SU-DHL-6 (cell line): ENCODE results near the gene LRGUK.

Experiments used
- H2AFZ ChIP-seq: fragments of 200-600 bp; sonication (generic); 2 replicates; pipeline ENCODE4 v1.6.1; 2014; ENCODE audit warnings: low read depth, mild to moderate bottlenecking, moderate library complexity, mixed read lengths, antibody characterized with exemption, low read length; ENCODE audit not compliant: severe bottlenecking
- H3F3A ChIP-seq: fragments of 200-600 bp; shearing (Covaris generic); 2 replicates; pipeline ENCODE4 v1.6.0; 2016; ENCODE audit warnings: antibody characterized with exemption, mild to moderate bottlenecking; ENCODE audit not compliant: insufficient read depth
- H3K27ac ChIP-seq: fragments of 200-600 bp; sonication (generic); 2 replicates; pipeline ENCODE4 v1.5.1; 2016; ENCODE audit warnings: low read depth, mild to moderate bottlenecking, low read length, moderate library complexity, mixed read lengths
- H3K27me3 ChIP-seq: fragments of 200-600 bp; sonication (generic), shearing (Covaris generic); 2 replicates; pipeline ENCODE4 v1.6.0; 2014; ENCODE audit warnings: mild to moderate bottlenecking, low read length
- H3K36me3 ChIP-seq: fragments of 200-600 bp; sonication (generic); 2 replicates; pipeline ENCODE4 v1.6.1; 2014; ENCODE audit warnings: mild to moderate bottlenecking, low read length, mixed read lengths
- H3K4me2 ChIP-seq: fragments of 300-600, 200-600 bp; shearing (Covaris generic), sonication (generic); 2 replicates; pipeline ENCODE4 v1.6.0; 2014; ENCODE audit warnings: low read length, low read depth, mild to moderate bottlenecking; ENCODE audit not compliant: poor library complexity, severe bottlenecking
- H3K4me3 ChIP-seq: fragments of 200-600 bp; sonication (generic); 2 replicates; pipeline ENCODE4 v1.5.1; 2014; ENCODE audit warnings: antibody characterized with exemption, low read length, mild to moderate bottlenecking, mixed read lengths; ENCODE audit not compliant: insufficient read depth, poor library complexity, severe bottlenecking
- H3K79me2 ChIP-seq: fragments of 200-600 bp; sonication (generic); 2 replicates; pipeline ENCODE4 v1.6.1; 2014; ENCODE audit warnings: mild to moderate bottlenecking, low read length, moderate library complexity; ENCODE audit not compliant: insufficient read depth
- H3K9ac ChIP-seq: fragments of 200-600 bp; sonication (generic); 2 replicates; pipeline ENCODE4 v1.7.0; 2014; ENCODE audit warnings: mild to moderate bottlenecking, low read length
- H3K9me2 ChIP-seq: fragments of 200-600 bp; sonication (generic); replicated peaks from 2 replicates; pipeline ENCODE4 v1.6.1; 2014; ENCODE audit warnings: low read length; ENCODE audit not compliant: insufficient read depth
- H3K9me3 ChIP-seq: fragments of 200-600 bp; sonication (generic); 2 replicates; pipeline ENCODE4 v1.6.1; 2014; ENCODE audit warnings: low read length, mixed read lengths; ENCODE audit not compliant: insufficient read depth
- H4K20me1 ChIP-seq: fragments of 200-600 bp; sonication (generic); 2 replicates; pipeline ENCODE4 v1.6.1; 2014; ENCODE audit warnings: low read depth, mild to moderate bottlenecking, antibody characterized with exemption, low read length, moderate library complexity, mixed read lengths
- EZH2phosphoT487 ChIP-seq: fragments of 200-600 bp; sonication (generic), shearing (Covaris generic); conservative IDR thresholded peaks from 2 replicates; pipeline ENCODE4 v1.6.1; 2018; ENCODE audit warnings: mild to moderate bottlenecking, antibody characterized with exemption, low read length, moderate library complexity, mixed read lengths
- TF ChIP-seq, protein P1 (sequence below): fragments of 200-600 bp; sonication (generic); IDR thresholded peaks from one replicate; pipeline ENCODE4 v1.5.1; 2017; ENCODE audit warnings: antibody characterized with exemption, mild to moderate bottlenecking, low read length, moderate library complexity; ENCODE audit not compliant: insufficient read depth, poor library complexity, severe bottlenecking

Gene LRGUK

DNA sequence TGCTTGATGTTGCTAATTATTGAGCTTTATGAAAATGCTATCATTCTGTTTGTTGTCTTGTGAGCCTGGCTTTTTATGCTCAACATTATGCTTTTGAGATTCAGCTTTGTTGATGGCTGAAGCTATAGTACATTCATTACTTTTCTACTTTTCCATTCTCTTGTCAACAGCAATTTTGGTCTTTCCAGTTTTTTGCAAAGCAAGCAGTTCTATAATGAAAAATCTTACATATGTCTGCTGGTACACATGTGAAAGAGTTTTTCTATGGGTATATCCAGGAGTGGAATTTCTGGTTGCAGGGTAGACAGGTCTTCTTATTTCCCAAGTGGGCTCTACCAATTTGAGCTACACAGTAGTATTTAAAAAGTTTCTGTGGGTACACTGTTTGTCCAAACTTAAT lies 152.8 kb downstream of the LRGUK start:
- no peaks in the 10 kb centered on the region for H3K9me2 ChIP-seq
- no peaks in the 10 kb centered on the region for H4K20me1 ChIP-seq
- no peaks in the 10 kb centered on the region for H3K79me2 ChIP-seq
- H3K4me3 ChIP-seq, result no peak overlapping the region
- no peaks in the 10 kb centered on the region for H3F3A ChIP-seq
- no peak overlapping the region for H2AFZ ChIP-seq
- no peaks in the 10 kb centered on the region for H3K9me3 ChIP-seq
- H3K9ac ChIP-seq, result no peak overlapping the region
- H3K27me3 ChIP-seq, result no peaks in the 10 kb centered on the region
- no peak overlapping the region for H3K27ac ChIP-seq
- no peaks in the 10 kb centered on the region for H3K36me3 ChIP-seq
- no peak overlapping the region for H3K4me2 ChIP-seq
- TF ChIP-seq, protein P1, sequence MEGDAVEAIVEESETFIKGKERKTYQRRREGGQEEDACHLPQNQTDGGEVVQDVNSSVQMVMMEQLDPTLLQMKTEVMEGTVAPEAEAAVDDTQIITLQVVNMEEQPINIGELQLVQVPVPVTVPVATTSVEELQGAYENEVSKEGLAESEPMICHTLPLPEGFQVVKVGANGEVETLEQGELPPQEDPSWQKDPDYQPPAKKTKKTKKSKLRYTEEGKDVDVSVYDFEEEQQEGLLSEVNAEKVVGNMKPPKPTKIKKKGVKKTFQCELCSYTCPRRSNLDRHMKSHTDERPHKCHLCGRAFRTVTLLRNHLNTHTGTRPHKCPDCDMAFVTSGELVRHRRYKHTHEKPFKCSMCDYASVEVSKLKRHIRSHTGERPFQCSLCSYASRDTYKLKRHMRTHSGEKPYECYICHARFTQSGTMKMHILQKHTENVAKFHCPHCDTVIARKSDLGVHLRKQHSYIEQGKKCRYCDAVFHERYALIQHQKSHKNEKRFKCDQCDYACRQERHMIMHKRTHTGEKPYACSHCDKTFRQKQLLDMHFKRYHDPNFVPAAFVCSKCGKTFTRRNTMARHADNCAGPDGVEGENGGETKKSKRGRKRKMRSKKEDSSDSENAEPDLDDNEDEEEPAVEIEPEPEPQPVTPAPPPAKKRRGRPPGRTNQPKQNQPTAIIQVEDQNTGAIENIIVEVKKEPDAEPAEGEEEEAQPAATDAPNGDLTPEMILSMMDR, result no peak
- no peak for TF ChIP-seq EZH2phosphoT487

DNA sequence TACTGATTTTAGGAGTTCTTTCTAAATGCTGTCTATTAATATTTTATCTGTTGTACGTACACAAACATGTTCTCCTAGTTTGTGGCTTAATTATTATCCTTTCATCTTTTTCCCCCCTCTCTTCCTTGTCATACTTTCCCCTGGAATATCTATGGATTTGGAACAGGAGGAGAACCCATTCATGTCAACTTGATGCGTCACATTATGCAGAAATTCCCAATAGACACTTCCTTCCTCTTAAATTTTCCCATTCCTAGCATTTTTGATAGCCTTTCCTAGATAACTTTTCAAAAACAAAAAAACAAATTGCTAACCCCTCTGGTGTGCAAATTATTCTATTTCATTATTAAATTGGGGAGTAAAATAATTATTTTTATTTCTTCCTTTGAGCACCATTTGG lies 153.4 kb downstream of the LRGUK start:
- TF ChIP-seq, protein P1, result no peak
- no peak for TF ChIP-seq EZH2phosphoT487
- no peaks in the 10 kb centered on the region for H3K79me2 ChIP-seq
- no peaks in the 10 kb centered on the region for H3K36me3 ChIP-seq
- H3K4me3 ChIP-seq, result no peak overlapping the region
- no peaks in the 10 kb centered on the region for H3K27me3 ChIP-seq
- H3K27ac ChIP-seq, result no peak overlapping the region
- no peaks in the 10 kb centered on the region for H3K9me2 ChIP-seq
- H3F3A ChIP-seq, result no peaks in the 10 kb centered on the region
- H3K9ac ChIP-seq, result no peak overlapping the region
- H4K20me1 ChIP-seq, result no peaks in the 10 kb centered on the region
- no peak overlapping the region for H2AFZ ChIP-seq
- H3K9me3 ChIP-seq, result no peaks in the 10 kb centered on the region
- no peak overlapping the region for H3K4me2 ChIP-seq

DNA sequence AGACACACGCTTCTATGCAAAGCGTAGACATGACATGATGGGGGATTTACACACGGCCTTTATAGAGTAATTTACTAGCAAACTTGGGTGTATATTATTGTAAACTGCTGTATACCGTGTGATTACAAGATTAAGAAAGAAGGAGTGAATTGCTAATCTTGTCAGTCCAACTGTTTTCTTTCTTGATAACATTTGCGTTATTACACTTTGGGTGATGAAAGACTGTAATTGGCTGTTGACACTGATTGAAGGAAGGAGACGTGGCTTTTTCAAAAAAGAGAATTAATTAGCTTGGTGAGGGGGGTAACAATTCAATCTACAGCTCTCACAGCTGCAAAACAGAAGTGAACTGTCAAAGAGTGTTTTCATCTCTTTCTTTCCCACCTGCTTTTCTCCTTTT lies 156.9 kb downstream of the LRGUK start:
- H3K9me3 ChIP-seq, result no peaks in the 10 kb centered on the region
- no peaks in the 10 kb centered on the region for H3F3A ChIP-seq
- H3K4me3 ChIP-seq, result no peak overlapping the region
- H3K9ac ChIP-seq, result no peak overlapping the region
- no peaks in the 10 kb centered on the region for H3K27me3 ChIP-seq
- H3K36me3 ChIP-seq, result no peaks in the 10 kb centered on the region
- no peaks in the 10 kb centered on the region for H4K20me1 ChIP-seq
- TF ChIP-seq, protein P1, result no peak
- no peak for TF ChIP-seq EZH2phosphoT487
- no peaks in the 10 kb centered on the region for H3K79me2 ChIP-seq
- H2AFZ ChIP-seq, result no peak overlapping the region
- H3K27ac ChIP-seq, result no peak overlapping the region
- no peaks in the 10 kb centered on the region for H3K9me2 ChIP-seq
- H3K4me2 ChIP-seq, result no peak overlapping the region
